GM19351 (cell line): ENCODE data around the gene SMOC2.
"Not testable (repeated sequence)": the region's sequence is repeated elsewhere in the genome, so short reads cannot be mapped to it uniquely, and the experiment has no call there.

Source experiments
- ATAC-seq: cut with Tn5 transposase; IDR thresholded peaks from one replicate; pipeline ENCODE4 v1.9.1; 2021; ENCODE audit warnings: mild to moderate bottlenecking, moderate library complexity; ENCODE audit not compliant: unreplicated experiment

The SMOC2 gene

DNA sequence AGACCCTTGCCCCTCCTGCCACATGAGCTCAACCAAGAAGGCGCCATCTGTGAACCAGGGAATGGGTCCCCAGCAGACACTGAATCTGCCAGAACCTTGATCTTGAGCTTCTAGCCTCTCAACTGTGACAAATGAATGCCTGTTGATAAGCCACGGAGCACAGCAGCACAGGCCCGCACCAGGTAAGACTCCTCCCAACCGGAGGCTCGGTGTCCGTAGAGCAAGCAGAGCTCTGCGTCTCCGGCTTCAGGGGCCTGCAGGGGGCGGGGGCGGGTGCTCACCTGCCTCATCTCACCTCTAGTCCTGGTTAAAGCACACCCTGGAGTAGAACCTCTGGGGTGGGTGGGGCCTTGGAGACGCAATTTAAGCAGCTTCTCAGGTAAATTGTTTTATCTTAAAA, 122.7 kb downstream of the SMOC2 start:
- ATAC-seq, result no peak

DNA sequence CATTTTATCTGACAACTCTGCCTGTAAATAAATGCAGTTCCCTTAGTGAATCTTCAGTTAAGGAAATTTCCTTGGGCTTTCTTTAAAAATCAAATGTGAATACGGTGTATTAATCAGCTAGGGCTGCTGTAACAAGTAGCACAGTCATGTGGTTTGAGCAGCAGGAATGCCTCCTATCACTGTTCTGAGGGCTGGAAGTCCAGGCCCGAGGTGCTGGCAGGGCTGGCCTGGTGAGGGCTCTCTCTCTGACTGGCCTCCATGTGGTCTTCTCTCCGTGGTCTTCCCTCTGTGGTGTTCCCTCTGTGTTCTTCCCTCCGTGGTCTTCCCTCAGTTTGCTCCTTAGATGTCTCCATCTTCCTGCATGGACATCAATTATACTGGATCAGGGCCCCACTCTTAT, 124.1 kb downstream of the SMOC2 start:
- no peak for ATAC-seq

DNA sequence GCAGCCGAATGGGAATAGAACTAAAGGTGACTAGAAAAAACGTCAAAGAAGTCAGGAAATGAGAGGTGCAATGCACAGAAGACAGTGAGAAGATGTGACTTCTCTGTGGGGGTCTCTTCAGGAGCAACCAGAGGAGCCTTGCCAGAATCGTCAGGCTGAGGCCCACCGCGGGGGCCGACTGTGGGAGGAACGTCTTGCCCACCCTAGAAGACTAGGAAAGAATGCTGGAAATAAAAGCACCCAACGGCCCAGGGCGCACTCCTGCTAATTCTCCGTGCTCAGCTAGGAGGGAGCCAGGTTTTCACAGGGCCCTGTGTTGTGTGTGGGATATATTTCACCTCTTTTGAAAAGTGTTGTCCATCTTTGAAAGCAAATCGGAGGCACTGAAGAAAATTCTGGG, 129.2 kb downstream of the SMOC2 start:
- ATAC-seq, result no peak

DNA sequence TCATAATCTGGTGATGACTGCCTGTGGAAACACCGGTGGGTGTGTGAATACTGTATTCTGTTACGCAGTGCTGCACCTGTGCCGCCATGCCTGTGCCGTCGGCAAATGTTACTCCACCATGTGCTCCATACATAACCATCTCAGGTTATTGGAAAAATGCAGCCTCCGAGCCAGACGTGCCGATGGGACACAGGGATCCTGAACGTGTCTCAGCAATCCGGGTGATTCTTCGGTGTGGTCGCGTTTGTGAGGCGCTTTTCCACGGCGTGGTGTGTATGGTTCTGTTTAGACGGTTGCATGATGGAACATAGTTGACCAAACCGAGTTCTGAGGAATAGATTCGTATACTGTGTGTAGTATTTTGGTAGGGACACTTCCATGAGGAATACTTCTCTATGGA, 130.3 kb downstream of the SMOC2 start:
- ATAC-seq, result no peak

DNA sequence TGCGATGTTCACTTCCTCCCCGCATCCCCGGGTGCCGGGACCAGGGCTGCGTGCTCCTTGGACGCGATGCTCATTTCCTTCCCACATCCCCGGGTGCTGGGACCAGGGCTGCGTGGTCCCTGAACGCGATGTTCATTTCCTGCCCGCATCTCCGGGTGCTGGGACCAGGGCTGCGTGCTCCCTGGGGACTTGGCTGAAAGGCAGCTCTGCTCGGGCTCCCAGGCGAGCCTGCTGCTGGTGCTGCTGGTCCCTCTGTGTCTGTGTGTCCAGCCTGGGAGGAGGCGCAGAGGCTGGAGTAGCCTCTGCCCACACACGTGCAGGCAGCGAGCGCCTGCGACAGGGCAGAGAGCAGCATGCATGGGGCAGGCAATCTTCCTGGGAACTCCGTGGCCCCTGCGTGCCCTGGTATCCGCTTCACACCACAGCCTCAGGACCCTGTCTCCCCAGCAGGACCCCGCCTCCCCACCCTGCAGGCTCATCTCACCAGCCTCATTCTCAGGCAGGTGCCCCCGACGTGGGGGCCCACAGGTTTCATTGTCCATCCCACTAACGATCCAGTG, 132.4 kb downstream of the SMOC2 start:
- ATAC-seq, result not testable (repeated sequence)

DNA sequence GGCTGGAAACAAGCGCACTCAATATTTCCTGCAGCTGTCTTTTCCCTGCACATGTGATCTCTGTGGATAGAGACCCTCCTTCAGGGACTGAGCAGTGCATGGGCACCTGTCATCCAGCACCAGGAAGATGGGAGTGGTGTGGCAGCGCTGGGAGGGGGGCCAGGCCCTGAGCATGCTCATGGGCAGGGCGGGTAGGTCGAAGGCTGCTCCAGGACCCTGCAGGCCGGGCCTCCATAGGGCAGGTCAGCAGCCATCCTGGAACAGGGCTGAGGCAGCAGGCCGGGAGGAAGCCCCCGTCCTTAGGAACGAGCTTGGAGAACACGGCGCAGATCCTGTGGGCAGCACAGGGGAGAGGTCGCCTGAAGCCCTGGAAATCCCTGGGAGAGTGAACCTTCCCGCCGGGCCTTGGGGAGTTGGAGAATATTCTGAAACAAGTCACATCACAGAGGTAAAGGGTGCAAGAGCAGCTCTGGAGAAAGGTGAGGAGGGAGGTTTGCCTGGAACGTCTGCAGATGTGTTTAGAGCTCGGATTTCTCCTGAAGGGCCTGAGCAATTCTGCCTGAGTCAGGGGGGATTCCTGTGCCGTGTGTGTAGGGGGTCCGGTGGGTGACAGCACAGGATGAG, 133.2 kb downstream of the SMOC2 start:
- ATAC-seq, result no peak

DNA sequence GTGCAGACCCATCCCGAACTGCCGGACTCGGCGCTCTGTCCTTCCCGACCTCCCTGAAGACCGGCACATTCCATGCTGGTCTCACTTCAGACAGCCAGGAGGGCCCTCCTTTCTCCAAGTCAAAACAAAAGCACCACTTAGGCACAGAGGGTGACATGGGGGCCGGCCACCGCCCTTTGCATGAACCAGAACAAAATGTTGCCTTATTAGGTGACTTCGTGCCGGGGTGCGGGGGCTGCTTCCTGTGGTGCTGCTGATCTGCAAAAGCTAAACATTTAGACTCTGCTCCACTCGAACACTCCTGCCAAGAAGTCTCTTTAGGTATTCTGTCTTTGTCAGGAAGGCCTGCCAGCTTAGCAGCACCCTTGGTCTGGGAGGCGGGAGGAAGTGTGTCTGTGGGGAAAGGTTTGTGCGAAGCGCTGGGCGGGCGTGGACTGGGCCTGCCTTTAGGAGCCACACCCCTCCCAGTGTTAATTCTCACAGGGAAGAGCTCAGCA, 133.8 kb downstream of the SMOC2 start:
- no peak for ATAC-seq

DNA sequence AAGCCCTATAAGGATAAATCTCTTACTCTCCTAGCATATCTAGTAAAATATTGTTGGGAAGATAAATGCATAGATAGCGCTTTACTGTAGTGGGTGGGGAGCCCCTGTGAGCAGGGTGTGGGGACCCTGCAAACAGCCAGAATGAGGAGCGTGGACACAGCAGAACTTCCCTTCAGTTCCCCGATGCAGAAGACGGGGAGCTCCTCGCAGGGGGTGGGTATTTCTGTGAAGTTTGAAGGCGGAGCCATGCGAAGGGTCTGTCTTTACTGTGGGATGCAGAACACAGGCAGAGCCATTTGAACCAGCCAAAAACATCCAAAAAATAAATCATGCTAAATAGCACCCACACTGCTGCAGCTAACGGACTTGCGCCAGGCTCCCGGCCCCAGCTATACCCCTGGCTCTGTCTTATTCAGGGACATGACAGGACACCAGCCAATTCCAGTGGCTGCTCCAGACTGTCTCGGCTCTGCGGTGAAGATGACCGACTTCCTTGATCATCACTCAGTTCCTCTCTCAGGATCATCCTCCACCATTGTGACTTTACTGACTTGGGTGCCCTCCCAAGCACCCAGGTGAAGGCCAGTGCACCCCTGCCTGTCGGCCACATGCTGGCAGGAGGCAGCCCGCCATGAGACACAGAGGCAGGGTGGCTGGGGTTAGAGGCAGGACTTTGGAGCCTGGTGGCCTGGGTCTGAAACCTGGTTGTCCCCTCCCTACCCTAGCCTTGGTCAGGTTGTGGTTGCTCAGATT, 134.5 kb downstream of the SMOC2 start:
- no peak for ATAC-seq

DNA sequence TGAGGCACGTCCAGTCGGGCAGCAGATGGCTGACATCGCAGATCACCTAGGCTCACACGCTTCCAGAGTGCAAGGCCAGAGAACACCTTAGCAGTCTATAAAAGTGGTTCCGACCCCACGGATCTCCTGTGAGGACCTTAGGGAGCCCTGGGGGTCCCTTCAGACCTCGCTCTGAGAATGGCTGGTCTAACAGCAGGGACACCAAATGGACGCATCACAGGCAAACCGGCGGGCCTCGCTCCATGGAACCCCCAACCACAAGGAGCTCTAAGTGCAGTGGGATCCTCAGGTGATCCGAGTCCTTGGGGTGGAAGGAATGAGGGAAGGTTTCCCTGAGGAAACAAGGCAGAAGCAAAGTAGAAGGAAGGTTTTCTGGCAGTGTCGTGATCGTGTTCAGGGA, 135.4 kb downstream of the SMOC2 start:
- no peak for ATAC-seq

DNA sequence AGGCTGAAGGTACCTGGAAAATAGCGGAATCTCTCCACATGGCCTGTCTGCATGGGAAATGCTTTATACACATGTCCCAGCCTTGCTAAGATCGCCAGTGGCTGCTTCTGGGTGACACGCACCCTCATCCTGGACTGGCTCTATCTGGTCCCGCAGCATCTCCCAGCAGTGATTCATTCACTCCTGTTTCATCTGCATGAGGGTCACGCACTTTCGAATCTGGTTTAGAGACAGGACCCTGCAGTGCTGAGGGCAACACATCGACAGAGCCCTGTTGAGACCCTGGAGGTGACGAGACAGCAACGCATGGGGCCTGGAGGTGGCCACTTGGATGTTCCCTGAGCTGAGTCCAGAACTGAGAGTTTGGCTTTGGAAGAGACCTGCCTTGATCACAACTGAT, 136.5 kb downstream of the SMOC2 start:
- no peak for ATAC-seq

DNA sequence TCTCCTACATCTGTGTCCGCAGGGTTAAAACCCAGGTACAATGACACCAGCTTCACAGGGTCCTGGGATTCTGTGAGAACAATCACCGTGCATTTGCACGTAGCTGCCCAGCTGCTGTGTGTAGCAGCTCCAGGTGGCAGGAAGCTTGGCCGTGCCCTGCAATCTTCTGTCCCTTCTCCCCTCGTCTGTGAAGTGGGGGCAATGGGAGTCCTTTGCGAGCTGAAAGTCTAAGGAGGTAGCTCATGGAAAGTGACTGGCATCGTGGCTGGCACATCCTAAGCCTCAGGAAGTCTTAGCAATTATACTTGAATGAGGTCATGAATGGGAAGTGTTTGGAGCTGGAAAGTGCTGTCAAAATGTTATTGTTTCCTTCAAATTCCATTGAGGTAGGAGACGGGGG, 137.1 kb downstream of the SMOC2 start:
- ATAC-seq, result no peak

DNA sequence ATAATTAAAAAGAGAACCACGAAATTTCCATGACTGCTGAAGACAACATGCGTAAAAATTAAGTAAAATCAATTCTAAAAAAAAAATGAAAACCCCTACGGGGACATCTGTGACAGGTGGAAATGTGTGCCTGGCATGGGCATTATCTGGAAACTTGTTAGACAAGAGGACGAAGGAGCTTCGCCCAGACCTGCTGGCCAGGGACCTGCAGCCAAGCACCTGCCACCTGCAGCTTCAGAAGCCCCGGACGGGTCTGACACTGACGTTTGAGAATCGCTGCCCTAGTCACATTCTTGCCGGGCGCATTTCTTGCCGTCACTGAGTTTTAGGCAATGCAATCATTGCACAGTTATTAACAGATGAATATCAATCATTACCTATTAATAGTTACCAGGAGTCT, 140.3 kb downstream of the SMOC2 start:
- ATAC-seq, result no peak

DNA sequence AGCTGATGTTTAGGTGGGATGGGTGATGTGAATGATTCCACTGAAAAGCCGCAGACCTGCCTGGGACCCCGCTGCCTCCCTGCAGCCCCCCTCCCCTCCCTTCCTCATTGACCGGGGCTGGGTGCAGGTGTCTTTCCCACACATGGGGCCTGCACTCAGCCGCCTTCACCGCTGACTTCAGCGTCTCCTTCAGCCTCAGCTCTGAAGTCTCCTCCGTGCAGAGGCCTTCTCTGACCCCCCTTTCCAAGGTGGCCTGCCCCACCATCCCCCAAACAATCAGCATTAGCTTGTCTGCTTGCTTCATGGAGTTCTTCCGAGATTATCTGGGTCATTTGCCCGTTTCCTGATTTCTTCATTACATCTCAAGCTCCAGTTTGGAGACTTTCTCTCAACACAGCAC, 140.7 kb downstream of the SMOC2 start:
- ATAC-seq, result no peak

DNA sequence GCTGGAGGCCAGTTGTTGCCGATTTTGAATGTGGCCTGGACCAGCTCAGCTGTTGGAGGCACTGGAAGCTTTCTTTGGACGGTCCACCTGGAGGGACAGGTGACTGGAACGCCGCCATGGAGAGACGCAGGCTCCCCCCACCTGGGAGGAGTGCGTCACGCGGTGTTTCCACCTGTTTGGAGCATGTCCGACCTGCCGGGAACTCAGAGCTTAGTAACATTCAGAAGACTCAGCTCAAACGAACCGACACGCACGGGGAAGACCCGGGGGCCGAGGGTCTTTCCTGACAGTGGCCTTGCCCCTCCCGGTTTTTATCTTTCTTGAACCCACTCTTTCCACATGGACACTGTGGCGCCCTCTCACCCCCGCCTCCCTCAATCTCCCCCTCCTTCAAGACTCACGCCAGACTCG, 141.6 kb downstream of the SMOC2 start:
- no peak for ATAC-seq

DNA sequence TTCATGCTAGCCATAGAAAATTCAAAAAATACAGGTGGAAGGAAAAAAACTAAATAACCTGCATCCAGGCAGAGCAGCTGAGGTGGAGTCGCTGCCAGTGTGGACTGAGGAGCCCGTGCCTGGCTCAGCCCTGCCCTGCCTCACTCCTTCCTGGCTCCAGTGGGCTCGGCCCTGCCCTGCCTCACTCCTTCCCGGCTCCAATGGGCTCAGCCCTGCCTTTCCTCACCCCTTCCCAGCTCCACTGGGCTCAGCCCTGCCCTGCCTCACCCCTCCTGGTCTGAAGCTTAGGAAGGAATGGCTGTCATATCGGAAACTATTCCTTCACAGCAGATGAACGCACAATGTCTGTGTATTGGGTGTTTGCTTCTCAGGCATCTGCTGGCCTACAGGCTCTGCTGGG, 142.1 kb downstream of the SMOC2 start:
- ATAC-seq, result no peak

DNA sequence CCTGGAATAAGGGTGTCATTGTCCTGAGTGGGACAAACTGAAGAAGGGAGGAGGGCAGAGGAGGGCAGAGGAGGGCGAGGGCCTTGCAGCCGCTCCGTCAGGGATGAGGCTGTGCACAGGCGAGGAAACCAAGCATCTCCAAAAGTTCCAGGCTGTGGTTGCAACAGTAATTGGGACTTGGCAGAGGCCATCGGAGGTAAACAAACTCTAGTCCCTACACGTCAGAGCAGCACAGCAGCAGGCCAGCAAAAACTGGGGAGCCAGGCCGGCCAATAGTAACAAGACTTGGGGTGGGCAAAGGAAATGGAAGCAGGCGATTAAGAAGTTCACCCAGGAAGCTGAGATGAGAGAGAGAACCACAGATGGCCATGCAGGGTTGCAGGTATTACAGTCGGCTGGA, 142.8 kb downstream of the SMOC2 start:
- ATAC-seq, result no peak

DNA sequence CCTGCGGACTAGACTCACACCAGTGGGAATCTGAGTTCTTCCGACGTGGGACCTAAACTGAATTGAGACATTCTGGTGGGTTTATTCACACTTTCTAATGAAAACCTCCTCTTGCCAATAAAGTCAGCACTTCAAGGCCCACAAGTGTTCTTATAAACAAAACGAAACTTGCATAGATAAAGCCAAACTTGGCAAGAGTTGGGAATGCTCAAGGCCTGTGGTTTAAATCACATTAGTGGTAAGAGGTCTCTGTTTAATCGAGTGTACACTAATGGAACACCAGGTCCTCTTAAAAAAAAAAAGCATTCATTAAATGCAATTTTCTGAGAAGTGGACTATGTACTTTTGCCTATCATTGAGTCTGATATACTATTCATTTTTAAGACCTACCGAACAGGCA, 143.3 kb downstream of the SMOC2 start:
- no peak for ATAC-seq

DNA sequence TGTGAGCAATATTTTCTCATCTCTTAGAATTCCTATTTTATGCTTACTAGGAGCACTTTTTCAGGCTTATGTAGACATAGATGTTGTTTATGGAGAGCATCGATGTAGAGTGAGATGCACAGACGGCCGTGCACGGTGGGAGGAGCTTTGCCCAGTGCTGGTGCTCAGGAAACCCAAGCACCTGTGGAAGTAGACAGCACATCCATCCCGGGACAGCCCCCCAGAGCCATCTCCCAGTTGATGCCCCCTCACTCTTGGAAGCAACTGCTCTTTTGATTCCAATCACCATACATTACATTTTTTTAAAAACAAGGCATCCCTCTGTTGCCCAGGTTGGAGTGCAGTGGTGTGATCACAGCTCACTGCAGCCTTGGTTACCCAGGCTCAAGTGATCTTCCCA, 143.7 kb downstream of the SMOC2 start:
- no peak for ATAC-seq

DNA sequence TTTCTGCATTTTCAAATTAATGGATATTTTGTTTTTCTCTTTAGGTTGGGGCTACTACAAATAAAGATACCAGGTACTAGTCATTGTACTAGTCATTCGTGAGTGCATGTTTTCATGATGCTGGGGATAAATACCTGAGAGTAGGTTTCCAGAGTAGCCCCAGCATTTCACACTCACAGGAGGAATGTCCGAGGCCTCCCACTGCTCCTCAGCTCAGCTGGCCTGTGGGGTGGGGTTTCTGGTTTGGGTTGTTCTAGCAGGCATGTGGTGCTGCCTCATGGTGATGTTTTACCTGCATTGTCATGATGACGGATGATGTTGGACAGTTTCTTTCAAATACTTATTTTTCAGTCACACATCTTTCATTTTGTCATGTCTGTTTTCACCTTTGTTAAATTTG, 144.5 kb downstream of the SMOC2 start:
- ATAC-seq, result no peak

DNA sequence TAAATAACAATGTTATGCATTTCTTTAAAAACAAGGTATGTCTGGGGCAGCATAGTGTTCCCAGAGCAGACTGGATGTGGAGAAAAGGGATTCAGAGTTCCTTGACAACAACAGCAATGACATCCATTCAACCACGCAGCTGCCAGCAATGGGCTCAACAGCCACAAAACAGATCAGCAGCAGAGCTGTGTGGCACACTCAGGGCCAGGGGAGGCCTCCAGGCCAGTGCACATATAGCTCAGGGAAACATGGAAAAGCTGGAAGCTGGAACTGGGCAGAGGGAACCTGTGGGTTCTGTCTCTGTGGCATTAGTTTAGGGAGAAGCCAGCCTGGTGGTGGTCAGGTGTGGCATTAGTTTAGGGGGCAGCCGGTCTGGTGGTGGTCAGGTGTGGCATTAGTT, 148.3 kb downstream of the SMOC2 start:
- ATAC-seq, result no peak

DNA sequence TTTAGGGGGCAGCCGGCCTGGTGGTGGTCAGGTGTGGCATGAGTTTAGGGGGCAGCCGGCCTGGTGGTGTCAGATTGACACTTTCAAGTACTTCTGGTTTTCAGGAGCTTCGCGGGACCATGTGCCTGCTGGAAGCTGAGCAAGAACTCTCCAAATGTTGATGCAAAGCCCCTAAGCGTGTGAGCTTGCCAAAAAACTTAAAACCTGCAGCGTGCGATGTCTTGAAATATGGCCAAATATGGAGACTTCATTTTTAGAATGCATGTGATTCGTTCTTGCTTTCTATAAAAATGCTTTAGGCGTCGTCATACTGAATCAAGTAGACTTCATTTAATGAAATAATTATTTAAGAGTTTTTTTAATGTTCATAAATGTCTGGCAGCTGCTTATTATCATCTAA, 149.4 kb downstream of the SMOC2 start:
- ATAC-seq, result no peak

DNA sequence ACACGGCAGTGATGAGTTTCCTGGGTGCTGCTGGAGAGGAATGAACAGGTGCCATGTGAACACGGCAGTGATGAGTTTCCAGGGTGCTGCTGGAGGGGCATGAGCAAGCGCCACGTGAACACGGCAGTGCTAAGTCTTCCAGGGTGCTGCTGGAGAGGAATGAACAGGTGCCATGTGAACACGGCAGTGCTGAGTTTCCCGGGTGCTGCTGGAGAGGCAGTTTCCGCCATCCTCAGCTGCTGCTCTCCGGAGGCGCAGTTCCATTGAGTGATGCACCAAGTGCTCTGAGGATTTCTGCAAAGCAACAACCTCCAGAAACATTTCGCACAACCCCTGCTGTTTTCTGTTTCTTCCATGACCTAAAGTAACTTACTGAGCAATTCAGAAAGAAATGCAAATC, 155.4 kb downstream of the SMOC2 start:
- ATAC-seq, result no peak
